ENCODE data around the gene RGMA. TPM values are rescaled to one million over a fixed set of nuclear protein-coding genes. Genes with fewer than 3 reads are reported as not detected.

Gene RGMA
- total RNA-seq, 2 experiments from 2014 or later: not detected

- Histone ChIP-seq H3K9me2 (ENCODE audit: insufficient read depth, low read length) (no peaks in the 10 kb centered on the region), H2AFZ (ENCODE audit: low read length) (peak overlapping the region; percentile 28; the same call in 1 of the 2 replicates), H3K79me2 (ENCODE audit: insufficient read depth, low read depth, low read length) (no peaks in the 10 kb centered on the region), H3K36me3 (ENCODE audit: insufficient read depth, low read length) (no peaks in the 10 kb centered on the region), H3K9me3 (ENCODE audit: low read length) (no peaks in the 10 kb centered on the region), H3K4me2 (ENCODE audit: low read length) (no peak overlapping the region), H4K20me1 (ENCODE audit: insufficient read depth, low read length) (no peaks in the 10 kb centered on the region), H3K4me3 (ENCODE audit: low read depth, low read length, poor library complexity, severe bottlenecking) (no peak overlapping the region), H3K27ac (ENCODE audit: low read depth, low read length, poor library complexity, severe bottlenecking) (no peak overlapping the region), H3K4me1 (ENCODE audit: insufficient read depth, low read length, poor library complexity, severe bottlenecking) (no peaks in the 10 kb centered on the region)
- CTCF ChIA-PET (ENCODE audit: unreplicated experiment): interaction anchor here (0.5 to 0.9 kb wide), 3 partner anchors 10 to 1032 kb away, joined by 3 to 4 read pairs (median 3); no protein-coding TSS in a partner anchor
- no TSS peak for BruUV-seq (replicated peaks)
- intact Hi-C loops (cut with micrococcal nuclease; ENCODE audit: unreplicated experiment): loop anchor here (2.0 kb wide), 1 partner anchor 1033 kb away; no protein-coding TSS in a partner anchor
- POLR2A ChIA-PET: no interaction called here
- peak; percentile 57 for DNase-seq (ENCODE audit: low spot score)
- TF ChIP-seq EZH2phosphoT487 (IDR thresholded peaks at IDR 0.05; ENCODE audit: borderline replicate concordance, low read depth, low read length) (no peak), CTCF (conservative IDR thresholded peaks at IDR 0.05; ENCODE audit: low read length) (peak; percentile 96)
These were observed 1.2 kb downstream of the RGMA start for GRCh38 chr15:93087825-93088199.

GRCh38 chr15:93086791-93087190 is 2.2 kb downstream of the RGMA start:
- no TSS peak for BruUV-seq (replicated peaks)
- Histone ChIP-seq H3K4me3 (ENCODE audit: low read depth, low read length, poor library complexity, severe bottlenecking) (no peak overlapping the region), H3K4me1 (ENCODE audit: insufficient read depth, low read length, poor library complexity, severe bottlenecking) (no peaks in the 10 kb centered on the region), H3K27ac (ENCODE audit: low read depth, low read length, poor library complexity, severe bottlenecking) (no peak overlapping the region), H3K4me2 (ENCODE audit: low read length) (no peak overlapping the region), H3K9me3 (ENCODE audit: low read length) (no peaks in the 10 kb centered on the region), H2AFZ (ENCODE audit: low read length) (no peak overlapping the region), H3K79me2 (ENCODE audit: insufficient read depth, low read depth, low read length) (no peaks in the 10 kb centered on the region), H3K36me3 (ENCODE audit: insufficient read depth, low read length) (no peaks in the 10 kb centered on the region), H3K9me2 (ENCODE audit: insufficient read depth, low read length) (no peaks in the 10 kb centered on the region), H4K20me1 (ENCODE audit: insufficient read depth, low read length) (no peaks in the 10 kb centered on the region)
- POLR2A ChIA-PET: no interaction called here
- intact Hi-C loops (cut with micrococcal nuclease; ENCODE audit: unreplicated experiment): loop anchor here (2.0 kb wide), 1 partner anchor 1034 kb away; no protein-coding TSS in a partner anchor
- TF ChIP-seq CTCF (conservative IDR thresholded peaks at IDR 0.05; ENCODE audit: low read length) (no peak), EZH2phosphoT487 (IDR thresholded peaks at IDR 0.05; ENCODE audit: borderline replicate concordance, low read depth, low read length) (no peak)
- no peak for DNase-seq (ENCODE audit: low spot score)
- CTCF ChIA-PET (ENCODE audit: unreplicated experiment): no interaction called here

- H3K36me3 ChIP-seq (ENCODE audit: insufficient read depth, low read length): no peaks in the 10 kb centered on the region
- no peak overlapping the region for H3K4me2 ChIP-seq (ENCODE audit: low read length)
- intact Hi-C loops (cut with micrococcal nuclease; ENCODE audit: unreplicated experiment): loop anchor here (2.0 kb wide), 1 partner anchor 1035 kb away; no protein-coding TSS in a partner anchor
- H4K20me1 ChIP-seq (ENCODE audit: insufficient read depth, low read length): no peaks in the 10 kb centered on the region
- no peak for DNase-seq (ENCODE audit: low spot score)
- no peaks in the 10 kb centered on the region for H3K4me1 ChIP-seq (ENCODE audit: insufficient read depth, low read length, poor library complexity, severe bottlenecking)
- H3K79me2 ChIP-seq (ENCODE audit: insufficient read depth, low read depth, low read length): no peaks in the 10 kb centered on the region
- ChIA-PET CTCF (ENCODE audit: unreplicated experiment) (no interaction called here), POLR2A (no interaction called here)
- no peak overlapping the region for H3K4me3 ChIP-seq (ENCODE audit: low read depth, low read length, poor library complexity, severe bottlenecking)
- TF ChIP-seq EZH2phosphoT487 (IDR thresholded peaks at IDR 0.05; ENCODE audit: borderline replicate concordance, low read depth, low read length): no peak
- no peak for TF ChIP-seq CTCF (conservative IDR thresholded peaks at IDR 0.05; ENCODE audit: low read length)
- H2AFZ ChIP-seq (ENCODE audit: low read length): no peak overlapping the region
- no peak overlapping the region for H3K27ac ChIP-seq (ENCODE audit: low read depth, low read length, poor library complexity, severe bottlenecking)
- H3K9me2 ChIP-seq (ENCODE audit: insufficient read depth, low read length): no peaks in the 10 kb centered on the region
- H3K9me3 ChIP-seq (ENCODE audit: low read length): no peaks in the 10 kb centered on the region
- BruUV-seq (replicated peaks): no TSS peak
These were observed 3.3 kb downstream of the RGMA start for GRCh38 chr15:93085692-93086091.

All from OCI-LY7 (cell line).